Lung microvascular endothelial cell (primary cell): ENCODE results near the gene BEX3. TPM values are rescaled to one million over a fixed set of nuclear protein-coding genes. Genes with fewer than 3 reads are reported as not detected.

ENCODE experiments used
- DNase-seq, 2 donors: peaks; one replicate each; pipeline versions ENCODE4 v3.0.0 to v3.0.0-alpha.2; 2010; ENCODE audit warnings: low read depth in 2 of 2
- total RNA-seq: library from RNA; depleted of rRNA; stranded (reverse); fragments of >200 nt; gene quantifications from 2 replicates; pipeline ENCODE4 v1.2.1, GENCODE V29; 2014

Gene BEX3
- total RNA-seq, 1 donor from 2014 or later, result 209 TPM

DNA sequence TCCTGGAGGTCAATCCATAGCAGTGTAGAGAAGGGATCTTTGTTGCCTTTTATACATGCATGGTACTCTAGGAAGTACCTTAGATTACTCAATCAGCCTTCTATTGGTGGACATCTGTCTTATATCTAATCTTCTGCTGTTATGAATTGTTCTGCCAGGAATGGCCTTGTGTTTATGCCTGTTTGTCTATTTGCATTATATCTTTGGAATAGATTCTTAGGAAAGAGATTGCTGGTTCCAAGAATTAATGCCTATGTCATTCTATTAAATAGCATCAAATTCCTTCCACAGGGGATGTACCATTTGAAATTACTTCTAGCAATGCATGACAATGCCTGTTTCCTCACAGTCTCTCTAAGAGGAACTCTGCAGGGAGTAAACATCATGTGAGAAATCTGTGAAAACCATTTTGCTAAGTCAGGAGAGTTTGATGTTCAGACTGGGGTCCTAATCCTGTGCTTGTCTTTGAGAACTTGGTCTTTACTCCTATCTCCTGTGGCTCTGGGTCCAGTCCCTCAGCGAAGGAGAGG lies 42.5 kb downstream of the BEX3 start:
- DNase-seq, result no peak

DNA sequence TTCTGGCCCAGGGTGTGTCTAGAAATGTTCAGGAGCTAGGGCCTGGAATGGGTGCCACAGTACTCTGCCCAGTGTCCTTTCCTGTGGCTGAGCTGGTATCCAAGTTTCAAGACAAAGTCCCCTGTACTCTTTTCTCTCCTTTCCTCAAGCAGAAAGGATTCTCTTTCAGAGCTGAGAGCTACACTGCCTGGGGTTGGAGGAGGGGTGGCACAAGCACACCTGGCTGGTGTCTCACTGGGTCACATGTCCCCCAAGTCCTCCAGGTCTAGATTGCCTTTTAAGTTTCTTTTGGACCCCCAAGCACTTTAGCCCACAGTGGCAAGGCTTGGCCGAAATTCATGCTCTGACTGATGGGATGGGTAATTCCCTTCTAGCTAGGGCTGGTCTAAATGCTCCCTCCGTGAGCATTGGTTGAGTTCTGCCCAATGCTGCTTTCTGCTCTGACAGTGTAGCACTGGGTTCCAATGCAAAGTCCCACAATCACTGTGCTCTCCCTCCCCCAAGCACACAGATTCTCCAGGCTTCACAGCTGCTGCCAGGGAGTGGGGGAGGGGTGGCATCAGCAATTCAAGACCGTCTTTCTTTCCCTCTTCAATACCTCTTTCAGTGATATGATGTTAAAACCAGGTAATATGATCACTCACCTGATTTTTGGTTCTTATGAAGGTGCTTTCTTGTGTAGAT lies 47.8 kb downstream of the BEX3 start:
- no peak for DNase-seq

Other genes with a start within 250 kb of the BEX3 start
- 18.5 and 25.2 TPM in 2 replicates for gene BEX4, start 161.4 kb upstream of the BEX3 start, total RNA-seq
- gene TCEAL8, start 121.4 kb upstream of the BEX3 start, total RNA-seq, result 56.3 and 60.8 TPM in 2 replicates
- not detected in 2 replicates for gene TCEAL5, start 99.8 kb upstream of the BEX3 start, total RNA-seq
- gene BEX2, start 65.5 kb upstream of the BEX3 start, total RNA-seq, result 0.65 and 0.79 TPM in 2 replicates
- gene TCEAL7, start 46.3 kb upstream of the BEX3 start, total RNA-seq, result 0.22 TPM in 1 of 2 replicates, not detected in the other
- gene TCEAL9, start 20.0 kb upstream of the BEX3 start, total RNA-seq, result 64.1 and 83.7 TPM in 2 replicates
- under 0.01 TPM in 1 of 2 replicates, not detected in the other for gene RAB40A, start 143.0 kb downstream of the BEX3 start, total RNA-seq
- gene TCEAL4, start 209.0 kb downstream of the BEX3 start, total RNA-seq, result 28.1 and 36.9 TPM in 2 replicates
- 5.7 and 6.9 TPM in 2 replicates for gene TCEAL3, start 231.4 kb downstream of the BEX3 start, total RNA-seq